Measurements from ENCODE around the gene AMHR2. TPM values are rescaled to one million over a fixed set of nuclear protein-coding genes. Genes with fewer than 3 reads are reported as not detected.
"Not testable (repeated sequence)": the region's sequence is repeated elsewhere in the genome, so short reads cannot be mapped to it uniquely, and the experiment has no call there.

Gene AMHR2
- total RNA-seq, result under 1 TPM in 1 of 2 donors, not detected in 1; 0.52 TPM
- polyA plus RNA-seq, result under 1 TPM; 0.02 to 0.22 TPM
- long read RNA-seq, donor 1, result 0 reads
- long read RNA-seq, donor 2, result 0 reads
- long read RNA-seq, donor 3, result 0 reads
- long read RNA-seq, donor 4, result 0 reads
- long read RNA-seq, donor 5, result 0 reads

- Histone ChIP-seq H3K4me1 (ENCODE audit: control insufficient read depth in 5 of 5, insufficient read depth in 5 of 5, low read length in 5 of 5) (peaks cover 0 to 6% (median 0%) of the 10 kb centered on the region in 5 donors), H3K9ac (ENCODE audit: insufficient read depth in 1 of 2, low read length in 2 of 2) (no peak within 1 kb of the TSS), H3K36me3 (ENCODE audit: control insufficient read depth in 4 of 4, insufficient read depth in 4 of 4, low read length in 4 of 4) (no peaks in the 10 kb centered on the region), H3K4me3 (no peak within 1 kb of the TSS), H3K27me3 (ENCODE audit: control insufficient read depth in 3 of 3, insufficient read depth in 3 of 3, low read length in 2 of 3) (no peaks in the 10 kb centered on the region), H3K9me3 (ENCODE audit: control insufficient read depth in 4 of 4, insufficient read depth in 3 of 4, low read length in 3 of 4) (peaks cover 0 to 2% (median 0%) of the 10 kb centered on the region in 4 donors), H3K27ac (ENCODE audit: low read depth in 1 of 2, low read length in 1 of 2) (no peak within 1 kb of the TSS)
- 100% methylated on average over 1 of the region's 1 CpG for WGBS, 2 donors
- DNase-seq (no peak), ATAC-seq (ENCODE audit: insufficient read depth, low FRiP score) (no peak)
- no peak for TF ChIP-seq CTCF (IDR thresholded peaks at IDR 0.05; ENCODE audit: control extremely low read depth, extremely low read depth)
Observed at GRCh38 chr12:53423597-53423996, at the start of gene AMHR2. TSS of gene AMHR2 (plus strand) at chr12:53423855. CDS start at chr12:53423935, 80 bp downstream.

- WGBS, 2 donors, result 83 to 84% methylated on average over 14 of the region's 14 CpGs
- H3K36me3 ChIP-seq (ENCODE audit: control insufficient read depth in 4 of 4, insufficient read depth in 4 of 4, low read length in 4 of 4); H3K27me3 ChIP-seq (ENCODE audit: control insufficient read depth in 3 of 3, insufficient read depth in 3 of 3, low read length in 2 of 3); H3K27ac ChIP-seq (ENCODE audit: low read depth in 1 of 2, low read length in 1 of 2); DNase-seq; H3K9ac ChIP-seq (ENCODE audit: insufficient read depth in 1 of 2, low read length in 2 of 2); H3K4me3 ChIP-seq; H3K9me3 ChIP-seq (ENCODE audit: control insufficient read depth in 4 of 4, insufficient read depth in 3 of 4, low read length in 3 of 4); ATAC-seq (ENCODE audit: insufficient read depth, low FRiP score): not testable (repeated sequence)
- H3K4me1 ChIP-seq (ENCODE audit: control insufficient read depth in 5 of 5, insufficient read depth in 5 of 5, low read length in 5 of 5), result peaks cover 2 to 21% (median 6%) of the 10 kb centered on the region in 5 donors
Observed at GRCh38 chr12:53374277-53374676, 49.4 kb upstream of the AMHR2 start.

- Histone ChIP-seq H3K9ac (ENCODE audit: insufficient read depth in 1 of 2, low read length in 2 of 2) (no peak overlapping the region), H3K4me1 (ENCODE audit: control insufficient read depth in 5 of 5, insufficient read depth in 5 of 5, low read length in 5 of 5) (peaks cover under 1 to 19% (median 13%) of the 10 kb centered on the region in 5 donors), H3K4me3 (no peak overlapping the region), H3K9me3 (ENCODE audit: control insufficient read depth in 4 of 4, insufficient read depth in 3 of 4, low read length in 3 of 4) (no peaks in the 10 kb centered on the region), H3K36me3 (ENCODE audit: control insufficient read depth in 4 of 4, insufficient read depth in 4 of 4, low read length in 4 of 4) (peaks cover 0 to 6% (median 1%) of the 10 kb centered on the region in 4 donors), H3K27me3 (ENCODE audit: control insufficient read depth in 3 of 3, insufficient read depth in 3 of 3, low read length in 2 of 3) (no peaks in the 10 kb centered on the region), H3K27ac (ENCODE audit: low read depth in 1 of 2, low read length in 1 of 2) (no peak overlapping the region)
- ATAC-seq (ENCODE audit: insufficient read depth, low FRiP score) (no peak), DNase-seq (no peak)
- 87 to 95% methylated on average over 2 of the region's 2 CpGs for WGBS, 2 donors
- no peak for TF ChIP-seq CTCF (IDR thresholded peaks at IDR 0.05; ENCODE audit: control extremely low read depth, extremely low read depth)
Observed at GRCh38 chr12:53376747-53377146, 46.9 kb upstream of the AMHR2 start.

GRCh38 chr12:53378222-53378621 lies 45.4 kb upstream of the AMHR2 start:
- Histone ChIP-seq H3K36me3 (ENCODE audit: control insufficient read depth in 4 of 4, insufficient read depth in 4 of 4, low read length in 4 of 4) (peaks cover 6 to 20% (median 16%) of the 10 kb centered on the region in 4 donors), H3K27me3 (ENCODE audit: control insufficient read depth in 3 of 3, insufficient read depth in 3 of 3, low read length in 2 of 3) (no peaks in the 10 kb centered on the region), H3K4me3 (no peak overlapping the region), H3K9ac (ENCODE audit: insufficient read depth in 1 of 2, low read length in 2 of 2) (peak overlapping the region in 1 of 2 donors; percentile 96), H3K27ac (ENCODE audit: low read depth in 1 of 2, low read length in 1 of 2) (no peak overlapping the region), H3K9me3 (ENCODE audit: control insufficient read depth in 4 of 4, insufficient read depth in 3 of 4, low read length in 3 of 4) (no peaks in the 10 kb centered on the region), H3K4me1 (ENCODE audit: control insufficient read depth in 5 of 5, insufficient read depth in 5 of 5, low read length in 5 of 5) (peaks cover 7 to 28% (median 27%) of the 10 kb centered on the region in 5 donors)
- no peak for TF ChIP-seq CTCF (IDR thresholded peaks at IDR 0.05; ENCODE audit: control extremely low read depth, extremely low read depth)
- 97 to 99% methylated on average over 12 of the region's 12 CpGs for WGBS, 2 donors
- ATAC-seq (ENCODE audit: insufficient read depth, low FRiP score) (no peak), DNase-seq (no peak)

Data from lung (tissue), 16 donors.